ENCODE results near the gene NAPA. TPM values are rescaled to one million over a fixed set of nuclear protein-coding genes. Genes with fewer than 3 reads are reported as not detected.

NAPA gene
- total and polyA plus RNA-seq, 7 donors: 84.9 to 167 (median 97.4) TPM

DNA sequence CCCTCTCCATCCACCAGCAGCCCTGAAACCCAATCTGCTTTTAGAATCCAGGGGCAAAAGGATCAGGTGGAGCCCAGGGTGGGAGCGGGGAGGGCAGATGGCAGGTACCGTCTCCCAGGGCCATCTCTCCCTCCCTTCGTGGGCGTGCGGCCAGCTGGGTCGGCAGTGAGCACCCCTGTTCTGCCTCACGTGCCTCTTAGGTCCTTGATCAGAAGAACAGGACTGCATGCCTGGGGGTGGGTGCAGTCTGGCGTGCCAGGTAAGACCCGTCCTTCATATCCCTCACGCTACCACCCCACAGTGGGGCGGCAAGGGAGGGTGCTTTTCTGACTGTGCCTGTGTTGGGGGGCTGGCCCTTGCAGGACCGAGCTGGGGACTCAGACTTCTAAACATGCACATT lies 45.1 kb downstream of the NAPA start:
- H3K9me3 ChIP-seq: no peaks in the 10 kb centered on the region
- H3K36me3 ChIP-seq: peaks cover 0 to 10% (median 0%) of the 10 kb centered on the region in 4 donors
- peaks cover 0 to 9% (median 0%) of the 10 kb centered on the region in 3 donors for H3K27me3 ChIP-seq
- H3K27ac ChIP-seq: peak overlapping the region; percentile 16 to 86 (median 84)
- peaks cover 0 to 48% (median 40%) of the 10 kb centered on the region in 4 donors for H3K4me1 ChIP-seq
- H3K4me3 ChIP-seq: peak overlapping the region in 3 of 4 donors; percentile 13 to 73 (median 71)
- no peak for DNase-seq
- TF ChIP-seq EP300 (IDR thresholded peaks at IDR 0.05) (no peak), POLR2AphosphoS5 (IDR thresholded peaks at IDR 0.05) (no peak), POLR2A (IDR thresholded peaks at IDR 0.05) (no peak)
- TF ChIP-seq, protein P1, sequence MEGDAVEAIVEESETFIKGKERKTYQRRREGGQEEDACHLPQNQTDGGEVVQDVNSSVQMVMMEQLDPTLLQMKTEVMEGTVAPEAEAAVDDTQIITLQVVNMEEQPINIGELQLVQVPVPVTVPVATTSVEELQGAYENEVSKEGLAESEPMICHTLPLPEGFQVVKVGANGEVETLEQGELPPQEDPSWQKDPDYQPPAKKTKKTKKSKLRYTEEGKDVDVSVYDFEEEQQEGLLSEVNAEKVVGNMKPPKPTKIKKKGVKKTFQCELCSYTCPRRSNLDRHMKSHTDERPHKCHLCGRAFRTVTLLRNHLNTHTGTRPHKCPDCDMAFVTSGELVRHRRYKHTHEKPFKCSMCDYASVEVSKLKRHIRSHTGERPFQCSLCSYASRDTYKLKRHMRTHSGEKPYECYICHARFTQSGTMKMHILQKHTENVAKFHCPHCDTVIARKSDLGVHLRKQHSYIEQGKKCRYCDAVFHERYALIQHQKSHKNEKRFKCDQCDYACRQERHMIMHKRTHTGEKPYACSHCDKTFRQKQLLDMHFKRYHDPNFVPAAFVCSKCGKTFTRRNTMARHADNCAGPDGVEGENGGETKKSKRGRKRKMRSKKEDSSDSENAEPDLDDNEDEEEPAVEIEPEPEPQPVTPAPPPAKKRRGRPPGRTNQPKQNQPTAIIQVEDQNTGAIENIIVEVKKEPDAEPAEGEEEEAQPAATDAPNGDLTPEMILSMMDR (IDR thresholded peaks at IDR 0.05): no peak
- intact Hi-C loops (cut with DNase I): no loop called here
- 14 to 15% methylated on average over 12 of the region's 12 CpGs for WGBS, 2 donors

DNA sequence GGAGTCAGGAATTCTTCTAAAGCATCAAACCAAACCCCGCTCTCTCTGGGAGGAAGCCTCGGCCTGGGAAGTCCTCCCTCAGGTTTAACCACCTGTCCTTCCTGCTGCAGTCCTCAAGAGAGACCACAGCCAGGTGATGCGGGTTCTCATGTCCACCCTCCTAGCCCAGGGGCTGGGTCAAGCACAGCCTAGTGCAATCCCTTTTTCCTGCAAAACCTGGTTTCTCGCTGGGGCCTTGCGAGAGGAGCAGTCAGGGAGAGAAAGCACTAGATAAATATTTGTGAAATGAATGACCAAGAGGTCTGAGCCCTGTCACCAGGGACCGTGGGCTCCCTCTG lies 45.5 kb downstream of the NAPA start:
- peak overlapping the region; percentile 16 to 86 (median 84) for H3K27ac ChIP-seq
- peak overlapping the region in 3 of 4 donors; percentile 13 to 73 (median 71) for H3K4me3 ChIP-seq
- peaks cover 0 to 48% (median 40%) of the 10 kb centered on the region in 4 donors for H3K4me1 ChIP-seq
- TF ChIP-seq POLR2A (IDR thresholded peaks at IDR 0.05) (no peak), EP300 (IDR thresholded peaks at IDR 0.05) (no peak), POLR2AphosphoS5 (IDR thresholded peaks at IDR 0.05) (no peak)
- TF ChIP-seq, protein P1 (IDR thresholded peaks at IDR 0.05): no peak
- peaks cover 0 to 10% (median 0%) of the 10 kb centered on the region in 4 donors for H3K36me3 ChIP-seq
- intact Hi-C loops (cut with DNase I): no loop called here
- 16 to 20% methylated on average over 6 of the region's 6 CpGs for WGBS, 2 donors
- DNase-seq: no peak
- peaks cover 0 to 9% (median 0%) of the 10 kb centered on the region in 3 donors for H3K27me3 ChIP-seq
- no peaks in the 10 kb centered on the region for H3K9me3 ChIP-seq

DNA sequence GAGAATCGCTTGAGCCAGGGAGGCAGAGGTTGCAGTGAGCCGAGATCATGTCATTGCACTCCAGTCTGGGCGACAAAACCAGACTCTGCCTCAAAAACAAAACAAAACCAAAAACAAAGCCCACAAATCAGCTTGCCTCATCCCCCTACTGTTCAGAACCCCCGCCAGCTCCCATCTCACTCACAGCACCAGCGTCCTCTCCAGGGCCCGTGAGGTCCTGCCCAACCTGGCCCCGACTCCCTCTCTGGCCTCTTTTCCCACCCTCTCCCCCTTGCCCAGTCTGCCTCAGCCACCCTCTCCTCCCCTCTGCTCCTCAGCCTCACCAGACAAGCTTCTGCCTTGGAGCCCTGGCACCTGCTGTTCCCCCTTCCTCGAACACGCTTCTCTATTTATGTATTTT lies 46.9 kb downstream of the NAPA start:
- DNase-seq: no peak
- H3K4me3 ChIP-seq: no peak overlapping the region
- H3K27ac ChIP-seq: peak overlapping the region in 3 of 4 donors; percentile 84 to 86 (median 85)
- H3K9me3 ChIP-seq: no peaks in the 10 kb centered on the region
- TF ChIP-seq, protein P1 (IDR thresholded peaks at IDR 0.05): no peak
- TF ChIP-seq POLR2AphosphoS5 (IDR thresholded peaks at IDR 0.05) (no peak), EP300 (IDR thresholded peaks at IDR 0.05) (no peak), POLR2A (IDR thresholded peaks at IDR 0.05) (no peak)
- intact Hi-C loops (cut with DNase I): no loop called here
- peaks cover 0 to 8% (median 0%) of the 10 kb centered on the region in 3 donors for H3K27me3 ChIP-seq
- WGBS, 2 donors: 44 to 49% methylated on average over 9 of the region's 9 CpGs
- peaks cover 0 to 10% (median 0%) of the 10 kb centered on the region in 4 donors for H3K36me3 ChIP-seq
- H3K4me1 ChIP-seq: peaks cover 0 to 48% (median 40%) of the 10 kb centered on the region in 4 donors

DNA sequence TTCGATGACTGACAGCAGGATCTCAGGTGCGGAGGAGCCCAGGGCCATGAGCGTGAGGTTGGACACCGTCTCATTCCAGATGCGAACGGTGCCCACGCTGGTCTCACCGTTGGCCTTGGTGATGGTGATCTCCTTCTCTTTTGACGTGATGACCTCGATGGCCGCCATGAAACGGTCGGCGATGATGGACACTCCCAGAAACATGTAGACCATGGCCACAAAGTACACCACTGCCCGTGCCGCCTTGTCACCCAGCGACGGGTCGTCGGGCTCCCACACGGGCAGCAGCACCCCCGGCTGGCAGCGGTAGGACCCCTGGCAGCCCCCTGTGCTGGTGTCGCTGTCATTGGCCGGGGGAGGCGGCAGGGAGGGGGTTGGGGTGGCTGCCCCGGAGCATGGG lies 48.9 kb downstream of the NAPA start:
- no peaks in the 10 kb centered on the region for H3K9me3 ChIP-seq
- intact Hi-C loops (cut with DNase I): no loop called here
- H3K4me1 ChIP-seq: peaks cover 0 to 39% (median 25%) of the 10 kb centered on the region in 4 donors
- no peak overlapping the region for H3K27ac ChIP-seq
- H3K4me3 ChIP-seq: no peak overlapping the region
- 86 to 92% methylated on average over 27 of the region's 27 CpGs for WGBS, 2 donors
- no peak for DNase-seq
- no peaks in the 10 kb centered on the region for H3K27me3 ChIP-seq
- peaks cover 0 to 10% (median 0%) of the 10 kb centered on the region in 4 donors for H3K36me3 ChIP-seq
- TF ChIP-seq EP300 (IDR thresholded peaks at IDR 0.05): no peak

DNA sequence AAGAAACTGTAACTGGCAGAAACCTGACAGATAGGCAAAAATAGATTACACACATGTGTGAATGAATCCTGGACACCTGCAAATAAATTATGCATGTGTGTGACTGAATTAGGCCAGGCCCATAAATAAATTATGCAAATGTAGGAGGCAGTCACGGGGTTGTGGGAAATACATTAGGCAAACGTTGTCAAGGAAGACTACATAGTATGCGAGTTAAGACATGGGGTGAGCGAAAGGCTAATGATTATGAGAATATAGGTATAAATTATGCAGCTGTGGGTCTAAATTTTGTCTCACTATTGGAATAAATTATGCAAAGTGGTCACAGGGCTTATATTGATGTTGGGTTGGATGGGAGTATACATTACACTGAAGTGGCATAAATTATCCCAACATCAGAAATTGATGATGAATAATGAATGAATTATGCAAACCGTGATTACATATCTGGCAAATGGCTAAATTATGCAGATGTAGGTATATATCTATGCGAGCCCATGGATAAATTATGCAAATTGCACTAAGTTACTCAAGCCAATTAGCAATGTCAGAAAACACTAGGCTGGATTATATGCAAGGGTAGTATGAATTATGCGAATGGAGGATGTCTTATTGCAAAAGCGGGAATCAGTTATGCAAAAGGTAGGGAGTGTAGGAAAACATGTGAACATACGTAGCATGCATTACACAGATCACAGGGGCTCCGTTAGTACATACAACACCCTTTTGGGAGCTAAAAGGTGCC lies 50.0 kb downstream of the NAPA start:
- TF ChIP-seq EP300 (IDR thresholded peaks at IDR 0.05) (no peak), POLR2A (IDR thresholded peaks at IDR 0.05) (no peak), POLR2AphosphoS5 (IDR thresholded peaks at IDR 0.05) (no peak)
- TF ChIP-seq, protein P1 (IDR thresholded peaks at IDR 0.05): no peak
- H3K9me3 ChIP-seq: no peaks in the 10 kb centered on the region
- intact Hi-C loops (cut with DNase I): no loop called here
- H3K36me3 ChIP-seq: peaks cover 0 to 16% (median 0%) of the 10 kb centered on the region in 4 donors
- H3K27ac ChIP-seq: no peak overlapping the region
- no peak overlapping the region for H3K4me3 ChIP-seq
- 61 to 71% methylated on average over 10 of the region's 10 CpGs for WGBS, 2 donors
- no peaks in the 10 kb centered on the region for H3K27me3 ChIP-seq
- H3K4me1 ChIP-seq: peaks cover 0 to 30% (median 14%) of the 10 kb centered on the region in 4 donors
- no peak for DNase-seq

Data from sigmoid colon (tissue), 7 donors.